Measurements from ENCODE around the gene IGSF3.

IGSF3 gene

DNA sequence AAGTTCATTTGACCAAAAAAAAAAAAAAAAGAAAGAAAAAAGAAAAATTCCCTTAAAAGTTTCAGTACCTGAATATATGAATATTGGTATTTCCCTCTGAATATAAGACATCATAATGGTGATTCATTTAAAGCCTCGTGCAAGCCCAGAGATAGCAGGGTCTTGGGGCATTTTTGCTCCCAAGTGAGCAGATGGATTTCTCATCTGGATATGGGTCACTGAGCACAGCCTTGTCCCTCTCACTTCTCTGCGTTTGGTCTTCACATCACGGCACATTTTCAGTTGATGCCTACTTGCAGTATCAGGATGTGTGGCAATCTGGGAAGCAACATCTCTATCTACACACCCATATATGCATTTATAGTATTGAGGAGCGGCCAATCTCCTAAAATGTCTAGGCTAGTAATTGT, 109.4 kb downstream of the IGSF3 start:
- Histone ChIP-seq H3K4ac (ENCODE audit: low read depth in 1 of 2, low read length in 2 of 2) (no peak overlapping the region), H2AFZ (ENCODE audit: low read depth, low read length) (no peak overlapping the region), H3K4me1 (ENCODE audit: control insufficient read depth, insufficient read depth, low read depth, low read length) (peaks cover 9% of the 10 kb centered on the region), H3K14ac (ENCODE audit: low read length in 2 of 2) (no peak overlapping the region), H2BK15ac (ENCODE audit: low read depth, poor library complexity, severe bottlenecking) (no peak overlapping the region), H3K27me3 (ENCODE audit: control insufficient read depth in 1 of 2, insufficient read depth in 1 of 2, low read length in 2 of 2) (no peaks in the 10 kb centered on the region), H2AK5ac (ENCODE audit: low read length, severe bottlenecking) (no peak overlapping the region), H3K23ac (ENCODE audit: low read length in 2 of 2) (no peak overlapping the region), H2BK5ac (ENCODE audit: low read depth, low read length, poor library complexity, severe bottlenecking) (no peak overlapping the region), H3K18ac (ENCODE audit: low read depth in 1 of 2, low read length in 2 of 2) (no peak overlapping the region), H3K9ac (ENCODE audit: low read length) (no peak overlapping the region), H3K4me2 (ENCODE audit: low read length, poor library complexity, severe bottlenecking) (no peak overlapping the region), H2BK12ac (ENCODE audit: low read length in 2 of 2) (no peak overlapping the region), H3K27ac (ENCODE audit: low read length, poor library complexity, severe bottlenecking) (no peak overlapping the region), H3K79me1 (replicated peaks; ENCODE audit: low read length, poor library complexity, severe bottlenecking) (peaks cover 25% of the 10 kb centered on the region), H4K91ac (ENCODE audit: low read length) (no peak overlapping the region), H3K4me3 (ENCODE audit: insufficient read depth in 1 of 2, low read depth in 1 of 2, low read length in 2 of 2) (no peak overlapping the region), H4K8ac (ENCODE audit: low read length) (no peak overlapping the region), H3K9me3 (ENCODE audit: control insufficient read depth, low read length) (no peaks in the 10 kb centered on the region), H3K36me3 (ENCODE audit: control insufficient read depth in 1 of 2, insufficient read depth in 2 of 2, low read depth in 1 of 2, low read length in 2 of 2) (peaks cover 0 to 2% of the 10 kb centered on the region in 2 experiments), H2BK120ac (ENCODE audit: low read depth, low read length) (no peak overlapping the region)
- no peak for DNase-seq
- WGBS = 100% methylated on average over 2 of the region's 4 CpGs

DNA sequence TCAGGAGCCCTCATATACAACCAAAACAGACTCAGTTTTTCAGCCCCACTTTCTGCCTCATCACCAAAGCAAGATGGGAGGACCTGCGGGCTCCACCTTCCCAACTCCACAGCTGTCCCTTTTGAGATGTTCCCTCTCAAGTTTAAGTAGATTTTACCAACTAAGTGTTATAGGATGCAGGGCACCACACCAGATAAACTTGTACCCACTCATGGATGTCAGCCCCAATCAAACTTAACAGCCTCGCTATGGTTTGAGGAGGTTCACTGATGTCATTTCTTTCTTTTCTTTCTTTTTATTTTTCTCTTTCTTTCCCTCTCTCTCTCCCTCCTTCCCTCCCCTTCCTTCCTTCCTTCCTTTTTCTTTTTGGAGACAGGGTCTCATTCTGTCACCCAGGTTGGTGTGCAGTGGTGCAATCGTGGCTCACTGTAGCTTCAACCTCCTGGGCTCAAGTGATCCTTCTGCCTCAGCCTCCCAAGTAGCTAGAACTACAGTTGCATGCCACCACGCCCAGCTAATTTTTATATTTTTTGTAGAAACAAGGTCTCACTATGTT, 110.1 kb downstream of the IGSF3 start:
- Histone ChIP-seq H3K4me3 (ENCODE audit: insufficient read depth in 1 of 2, low read depth in 1 of 2, low read length in 2 of 2) (no peak overlapping the region), H4K8ac (ENCODE audit: low read length) (no peak overlapping the region), H2AFZ (ENCODE audit: low read depth, low read length) (no peak overlapping the region), H4K91ac (ENCODE audit: low read length) (no peak overlapping the region), H3K4me1 (ENCODE audit: control insufficient read depth, insufficient read depth, low read depth, low read length) (peaks cover 9% of the 10 kb centered on the region), H3K23ac (ENCODE audit: low read length in 2 of 2) (no peak overlapping the region), H2BK5ac (ENCODE audit: low read depth, low read length, poor library complexity, severe bottlenecking) (no peak overlapping the region), H3K79me1 (replicated peaks; ENCODE audit: low read length, poor library complexity, severe bottlenecking) (peaks cover 22% of the 10 kb centered on the region), H2BK12ac (ENCODE audit: low read length in 2 of 2) (no peak overlapping the region), H3K4ac (ENCODE audit: low read depth in 1 of 2, low read length in 2 of 2) (no peak overlapping the region), H3K36me3 (ENCODE audit: control insufficient read depth in 1 of 2, insufficient read depth in 2 of 2, low read depth in 1 of 2, low read length in 2 of 2) (no peaks in the 10 kb centered on the region), H3K27me3 (ENCODE audit: control insufficient read depth in 1 of 2, insufficient read depth in 1 of 2, low read length in 2 of 2) (no peaks in the 10 kb centered on the region), H3K4me2 (ENCODE audit: low read length, poor library complexity, severe bottlenecking) (no peak overlapping the region), H2AK5ac (ENCODE audit: low read length, severe bottlenecking) (peak overlapping the region; percentile 32), H2BK120ac (ENCODE audit: low read depth, low read length) (no peak overlapping the region), H3K18ac (ENCODE audit: low read depth in 1 of 2, low read length in 2 of 2) (no peak overlapping the region), H3K9me3 (ENCODE audit: control insufficient read depth, low read length) (no peaks in the 10 kb centered on the region), H2BK15ac (ENCODE audit: low read depth, poor library complexity, severe bottlenecking) (no peak overlapping the region), H3K14ac (ENCODE audit: low read length in 2 of 2) (no peak overlapping the region), H3K9ac (ENCODE audit: low read length) (peak overlapping the region; percentile 78), H3K27ac (ENCODE audit: low read length, poor library complexity, severe bottlenecking) (no peak overlapping the region)
- DNase-seq = no peak
- 97% methylated on average over 4 of the region's 4 CpGs for WGBS

DNA sequence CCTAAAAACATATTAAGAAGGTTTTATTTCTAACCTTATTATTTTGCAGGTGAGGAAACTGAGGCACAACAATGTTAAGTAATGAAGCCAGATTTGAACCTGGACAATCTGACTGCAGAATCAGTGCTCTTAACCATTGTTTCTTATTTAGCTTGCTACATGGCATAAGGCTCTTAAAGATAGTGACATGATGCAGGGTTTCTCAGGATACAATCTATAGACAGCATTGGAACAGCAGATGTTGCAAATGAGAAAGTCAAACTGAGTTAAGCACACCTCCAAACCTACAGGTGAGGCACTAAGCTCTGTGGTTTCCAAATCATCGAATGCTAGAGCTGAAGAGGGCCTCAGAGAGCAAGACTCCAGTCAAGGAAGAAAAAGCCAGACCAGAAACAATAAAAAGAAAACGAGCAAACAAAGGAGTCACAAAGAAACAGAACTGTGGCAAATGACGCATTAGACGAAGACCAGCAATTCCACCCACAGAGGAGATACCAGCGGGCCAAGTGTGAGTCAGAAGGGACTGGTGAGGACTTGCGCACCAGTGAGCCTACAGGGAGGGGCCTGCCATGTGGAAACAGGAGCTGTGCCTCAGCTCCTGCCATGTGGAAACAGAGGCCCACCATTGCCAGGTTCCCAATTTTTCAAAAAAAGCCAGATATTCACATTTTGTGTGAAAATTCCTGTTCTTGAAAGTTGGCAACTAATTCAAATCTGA, 111.1 kb downstream of the IGSF3 start:
- H3K4me2 ChIP-seq (ENCODE audit: low read length, poor library complexity, severe bottlenecking) = no peak overlapping the region
- H3K23ac ChIP-seq (ENCODE audit: low read length in 2 of 2) = no peak overlapping the region
- peak overlapping the region; percentile 78 for H3K9ac ChIP-seq (ENCODE audit: low read length)
- DNase-seq = peak; percentile 89
- H4K91ac ChIP-seq (ENCODE audit: low read length) = no peak overlapping the region
- no peak overlapping the region for H2AK5ac ChIP-seq (ENCODE audit: low read length, severe bottlenecking)
- H3K9me3 ChIP-seq (ENCODE audit: control insufficient read depth, low read length) = no peaks in the 10 kb centered on the region
- 61% methylated on average over 6 of the region's 6 CpGs for WGBS
- H3K36me3 ChIP-seq (ENCODE audit: control insufficient read depth in 1 of 2, insufficient read depth in 2 of 2, low read depth in 1 of 2, low read length in 2 of 2) = no peaks in the 10 kb centered on the region
- no peak overlapping the region for H3K18ac ChIP-seq (ENCODE audit: low read depth in 1 of 2, low read length in 2 of 2)
- no peaks in the 10 kb centered on the region for H3K27me3 ChIP-seq (ENCODE audit: control insufficient read depth in 1 of 2, insufficient read depth in 1 of 2, low read length in 2 of 2)
- H2BK12ac ChIP-seq (ENCODE audit: low read length in 2 of 2) = no peak overlapping the region
- peak overlapping the region; percentile 76 for H4K8ac ChIP-seq (ENCODE audit: low read length)
- H3K4ac ChIP-seq (ENCODE audit: low read depth in 1 of 2, low read length in 2 of 2) = no peak overlapping the region
- H2BK15ac ChIP-seq (ENCODE audit: low read depth, poor library complexity, severe bottlenecking) = no peak overlapping the region
- no peak overlapping the region for H3K4me3 ChIP-seq (ENCODE audit: insufficient read depth in 1 of 2, low read depth in 1 of 2, low read length in 2 of 2)
- H3K4me1 ChIP-seq (ENCODE audit: control insufficient read depth, insufficient read depth, low read depth, low read length) = peaks cover 9% of the 10 kb centered on the region
- H3K14ac ChIP-seq (ENCODE audit: low read length in 2 of 2) = no peak overlapping the region
- H3K27ac ChIP-seq (ENCODE audit: low read length, poor library complexity, severe bottlenecking) = no peak overlapping the region
- no peak overlapping the region for H2BK120ac ChIP-seq (ENCODE audit: low read depth, low read length)
- peaks cover 25% of the 10 kb centered on the region for H3K79me1 ChIP-seq (replicated peaks; ENCODE audit: low read length, poor library complexity, severe bottlenecking)
- no peak overlapping the region for H2BK5ac ChIP-seq (ENCODE audit: low read depth, low read length, poor library complexity, severe bottlenecking)
- H2AFZ ChIP-seq (ENCODE audit: low read depth, low read length) = no peak overlapping the region

DNA sequence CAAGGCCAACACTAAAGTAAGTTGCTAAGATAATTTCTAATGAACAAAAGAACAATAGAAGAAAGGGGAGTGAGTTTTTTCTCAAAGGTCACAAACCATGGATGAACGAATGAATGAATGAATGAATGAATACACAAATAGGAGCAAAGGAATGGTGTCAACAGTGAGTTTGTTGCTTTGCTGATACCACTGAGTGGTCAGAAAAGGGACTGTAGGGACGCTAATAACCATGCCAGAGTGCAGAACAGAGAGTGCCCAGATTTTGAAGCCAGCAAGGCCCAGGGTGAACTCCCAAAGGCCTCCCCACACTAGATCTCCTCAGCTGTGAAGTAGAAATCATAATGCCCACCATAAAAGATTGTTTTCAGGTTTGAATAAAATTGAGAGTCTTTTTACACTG, 112.6 kb downstream of the IGSF3 start:
- Histone ChIP-seq H3K4me1 (ENCODE audit: control insufficient read depth, insufficient read depth, low read depth, low read length) (peaks cover 9% of the 10 kb centered on the region), H3K4ac (ENCODE audit: low read depth in 1 of 2, low read length in 2 of 2) (no peak overlapping the region), H4K91ac (ENCODE audit: low read length) (no peak overlapping the region), H3K79me1 (replicated peaks; ENCODE audit: low read length, poor library complexity, severe bottlenecking) (peaks cover 30% of the 10 kb centered on the region), H3K4me2 (ENCODE audit: low read length, poor library complexity, severe bottlenecking) (no peak overlapping the region), H2BK15ac (ENCODE audit: low read depth, poor library complexity, severe bottlenecking) (no peak overlapping the region), H3K18ac (ENCODE audit: low read depth in 1 of 2, low read length in 2 of 2) (no peak overlapping the region), H3K23ac (ENCODE audit: low read length in 2 of 2) (no peak overlapping the region), H3K27me3 (ENCODE audit: control insufficient read depth in 1 of 2, insufficient read depth in 1 of 2, low read length in 2 of 2) (no peaks in the 10 kb centered on the region), H3K14ac (ENCODE audit: low read length in 2 of 2) (no peak overlapping the region), H3K4me3 (ENCODE audit: insufficient read depth in 1 of 2, low read depth in 1 of 2, low read length in 2 of 2) (no peak overlapping the region), H2AK5ac (ENCODE audit: low read length, severe bottlenecking) (no peak overlapping the region), H3K9me3 (ENCODE audit: control insufficient read depth, low read length) (no peaks in the 10 kb centered on the region), H2BK12ac (ENCODE audit: low read length in 2 of 2) (no peak overlapping the region), H2BK120ac (ENCODE audit: low read depth, low read length) (no peak overlapping the region), H3K36me3 (ENCODE audit: control insufficient read depth in 1 of 2, insufficient read depth in 2 of 2, low read depth in 1 of 2, low read length in 2 of 2) (no peaks in the 10 kb centered on the region), H2AFZ (ENCODE audit: low read depth, low read length) (no peak overlapping the region), H2BK5ac (ENCODE audit: low read depth, low read length, poor library complexity, severe bottlenecking) (no peak overlapping the region), H4K8ac (ENCODE audit: low read length) (no peak overlapping the region), H3K27ac (ENCODE audit: low read length, poor library complexity, severe bottlenecking) (no peak overlapping the region), H3K9ac (ENCODE audit: low read length) (no peak overlapping the region)
- DNase-seq = no peak
- WGBS = 98% methylated on average over 2 of the region's 2 CpGs
